ENCODE data around the gene RTN4R.
A peak's percentile ranks its signal among the peaks of the same experiment; 100 is the strongest.

RTN4R gene

DNA sequence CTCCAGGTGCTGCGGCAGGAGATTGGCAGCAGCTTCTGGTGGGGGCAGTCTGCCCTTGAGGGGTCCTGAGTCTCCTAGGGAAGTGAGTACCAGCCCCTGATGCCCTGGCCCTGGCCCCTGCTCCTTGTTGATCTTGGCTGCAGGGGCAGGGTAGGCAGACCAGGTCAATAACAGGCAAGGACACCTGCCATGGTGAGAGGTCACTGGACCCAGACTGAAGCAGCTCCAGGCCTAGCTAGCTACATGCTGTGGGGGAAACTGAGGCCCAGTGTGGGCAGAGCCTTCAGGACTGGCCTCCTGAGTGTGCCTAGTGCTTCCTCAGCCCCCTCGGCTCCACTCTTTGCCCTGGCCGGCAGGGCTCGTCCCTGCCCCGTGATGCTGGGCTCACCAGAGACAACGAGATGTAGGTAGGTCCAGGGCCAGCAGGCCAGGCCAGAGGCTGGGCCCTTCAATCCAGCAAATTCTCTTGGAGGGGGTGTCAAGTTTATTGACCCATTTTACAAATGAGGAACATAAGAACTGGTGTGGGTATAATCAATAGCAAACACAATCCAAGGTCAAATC is 20.4 kb downstream of the RTN4R start:
- TF ChIP-seq, protein P1, sequence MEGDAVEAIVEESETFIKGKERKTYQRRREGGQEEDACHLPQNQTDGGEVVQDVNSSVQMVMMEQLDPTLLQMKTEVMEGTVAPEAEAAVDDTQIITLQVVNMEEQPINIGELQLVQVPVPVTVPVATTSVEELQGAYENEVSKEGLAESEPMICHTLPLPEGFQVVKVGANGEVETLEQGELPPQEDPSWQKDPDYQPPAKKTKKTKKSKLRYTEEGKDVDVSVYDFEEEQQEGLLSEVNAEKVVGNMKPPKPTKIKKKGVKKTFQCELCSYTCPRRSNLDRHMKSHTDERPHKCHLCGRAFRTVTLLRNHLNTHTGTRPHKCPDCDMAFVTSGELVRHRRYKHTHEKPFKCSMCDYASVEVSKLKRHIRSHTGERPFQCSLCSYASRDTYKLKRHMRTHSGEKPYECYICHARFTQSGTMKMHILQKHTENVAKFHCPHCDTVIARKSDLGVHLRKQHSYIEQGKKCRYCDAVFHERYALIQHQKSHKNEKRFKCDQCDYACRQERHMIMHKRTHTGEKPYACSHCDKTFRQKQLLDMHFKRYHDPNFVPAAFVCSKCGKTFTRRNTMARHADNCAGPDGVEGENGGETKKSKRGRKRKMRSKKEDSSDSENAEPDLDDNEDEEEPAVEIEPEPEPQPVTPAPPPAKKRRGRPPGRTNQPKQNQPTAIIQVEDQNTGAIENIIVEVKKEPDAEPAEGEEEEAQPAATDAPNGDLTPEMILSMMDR (IDR thresholded peaks at IDR 0.05; ENCODE audit: borderline replicate concordance, control extremely low read depth, extremely low read depth, insufficient read depth, missing control alignments): no peak
- DNase-seq (ENCODE audit: low spot score): peak; percentile 53
- in situ Hi-C loops (cut with MboI; ENCODE audit: low sequenced_read_pairs, unreplicated experiment): no loop called here

DNA sequence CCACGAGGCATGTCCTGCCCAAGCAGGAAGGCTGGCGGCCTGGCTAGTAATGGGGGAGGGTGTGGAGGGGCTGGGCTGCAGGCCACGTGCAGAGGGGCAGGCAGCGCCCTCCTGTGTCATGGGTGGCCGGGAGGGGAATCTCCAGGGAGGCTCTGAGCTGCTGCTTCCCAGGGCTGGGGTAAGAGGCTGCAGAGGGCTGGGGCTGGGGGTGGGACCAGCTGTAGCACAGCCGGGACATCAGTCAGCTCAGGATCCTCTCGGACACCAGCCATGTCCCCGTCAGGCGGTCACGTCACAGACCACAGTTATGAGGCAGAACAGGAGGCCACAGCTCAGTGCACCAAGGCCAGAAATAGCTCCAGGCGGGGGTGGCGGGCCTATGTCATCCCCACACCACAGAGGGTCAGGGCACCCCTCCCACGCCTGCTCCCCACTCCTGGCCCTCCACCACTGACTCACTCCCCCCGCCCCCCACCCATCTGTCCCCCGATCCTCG is 21.1 kb downstream of the RTN4R start:
- in situ Hi-C loops (cut with MboI; ENCODE audit: low sequenced_read_pairs, unreplicated experiment): no loop called here
- peak; percentile 93 for DNase-seq (ENCODE audit: low spot score)
- TF ChIP-seq, protein P1 (IDR thresholded peaks at IDR 0.05; ENCODE audit: borderline replicate concordance, control extremely low read depth, extremely low read depth, insufficient read depth, missing control alignments): no peak

DNA sequence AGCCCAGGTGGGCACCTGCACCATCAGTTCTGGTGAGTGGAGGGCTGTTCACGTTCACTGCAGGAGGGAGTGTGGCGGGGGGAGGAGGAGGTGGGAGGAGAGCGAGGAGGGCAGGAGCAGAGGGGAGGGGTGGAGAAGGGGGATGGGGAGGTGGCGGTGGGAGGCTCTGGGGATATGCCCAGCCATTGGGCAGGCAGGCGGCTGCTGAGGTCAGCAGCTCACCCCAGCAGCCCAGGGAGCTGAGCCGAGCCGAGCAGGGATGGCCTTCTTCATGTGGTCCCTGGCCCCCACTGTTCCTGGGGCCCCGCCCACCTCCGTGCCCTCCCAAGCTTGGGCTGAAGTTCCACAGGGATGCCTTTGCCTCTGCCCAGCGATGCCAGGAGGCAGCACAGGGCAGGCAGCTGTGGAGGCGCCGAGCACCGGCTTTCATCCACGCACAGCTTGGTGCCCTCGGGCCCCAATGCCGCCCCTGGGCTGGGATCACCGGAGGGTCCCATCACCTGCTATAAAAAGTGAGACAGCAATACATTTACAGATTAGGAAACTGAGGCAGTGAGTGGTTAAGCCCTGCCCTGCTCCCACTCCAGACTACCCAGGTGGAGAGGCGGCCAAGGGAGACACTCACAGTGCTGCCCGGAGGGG is 21.6 kb downstream of the RTN4R start:
- in situ Hi-C loops (cut with MboI; ENCODE audit: low sequenced_read_pairs, unreplicated experiment): no loop called here
- TF ChIP-seq, protein P1 (IDR thresholded peaks at IDR 0.05; ENCODE audit: borderline replicate concordance, control extremely low read depth, extremely low read depth, insufficient read depth, missing control alignments): no peak
- DNase-seq (ENCODE audit: low spot score): no peak

DNA sequence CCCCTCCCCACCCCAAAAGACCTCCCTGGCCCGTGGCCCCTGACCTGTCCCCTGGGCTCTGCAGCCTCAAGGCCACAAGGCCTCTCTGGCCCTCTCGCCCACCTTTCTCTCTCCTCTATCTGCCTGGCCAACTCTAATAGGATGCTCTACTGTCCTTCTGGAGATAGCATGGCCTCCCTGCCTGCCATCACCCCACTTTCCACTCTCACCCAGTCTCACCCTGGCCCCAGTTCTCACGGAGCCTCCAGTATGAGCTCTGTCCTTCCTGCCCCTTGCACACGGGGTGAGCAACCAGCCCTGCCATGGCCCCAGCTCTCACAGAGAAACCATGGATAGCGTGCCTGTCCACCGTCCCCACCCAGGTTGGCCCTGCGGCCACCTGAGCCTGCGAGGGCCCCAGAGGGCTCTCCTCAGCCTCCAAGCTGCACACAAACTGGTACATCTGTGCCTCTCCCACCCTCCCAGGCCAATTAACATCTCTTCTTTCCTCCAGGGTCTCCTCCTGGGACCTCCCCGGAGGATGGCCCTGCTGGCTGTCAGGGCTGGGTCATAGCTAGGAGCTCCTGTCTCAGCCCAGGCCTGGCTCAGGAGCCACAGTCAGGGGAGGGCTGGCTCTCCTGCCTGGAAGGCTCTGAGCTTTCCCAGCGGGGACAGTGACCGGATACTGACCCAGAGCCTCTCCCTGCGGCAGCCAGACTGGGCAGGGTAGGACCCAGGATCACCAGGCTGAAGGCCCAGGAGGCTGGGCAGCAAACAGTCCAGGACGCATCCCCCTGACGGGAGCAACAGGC is 22.3 kb downstream of the RTN4R start:
- DNase-seq (ENCODE audit: low spot score): no peak
- in situ Hi-C loops (cut with MboI; ENCODE audit: low sequenced_read_pairs, unreplicated experiment): no loop called here
- TF ChIP-seq, protein P1 (IDR thresholded peaks at IDR 0.05; ENCODE audit: borderline replicate concordance, control extremely low read depth, extremely low read depth, insufficient read depth, missing control alignments): no peak

DNA sequence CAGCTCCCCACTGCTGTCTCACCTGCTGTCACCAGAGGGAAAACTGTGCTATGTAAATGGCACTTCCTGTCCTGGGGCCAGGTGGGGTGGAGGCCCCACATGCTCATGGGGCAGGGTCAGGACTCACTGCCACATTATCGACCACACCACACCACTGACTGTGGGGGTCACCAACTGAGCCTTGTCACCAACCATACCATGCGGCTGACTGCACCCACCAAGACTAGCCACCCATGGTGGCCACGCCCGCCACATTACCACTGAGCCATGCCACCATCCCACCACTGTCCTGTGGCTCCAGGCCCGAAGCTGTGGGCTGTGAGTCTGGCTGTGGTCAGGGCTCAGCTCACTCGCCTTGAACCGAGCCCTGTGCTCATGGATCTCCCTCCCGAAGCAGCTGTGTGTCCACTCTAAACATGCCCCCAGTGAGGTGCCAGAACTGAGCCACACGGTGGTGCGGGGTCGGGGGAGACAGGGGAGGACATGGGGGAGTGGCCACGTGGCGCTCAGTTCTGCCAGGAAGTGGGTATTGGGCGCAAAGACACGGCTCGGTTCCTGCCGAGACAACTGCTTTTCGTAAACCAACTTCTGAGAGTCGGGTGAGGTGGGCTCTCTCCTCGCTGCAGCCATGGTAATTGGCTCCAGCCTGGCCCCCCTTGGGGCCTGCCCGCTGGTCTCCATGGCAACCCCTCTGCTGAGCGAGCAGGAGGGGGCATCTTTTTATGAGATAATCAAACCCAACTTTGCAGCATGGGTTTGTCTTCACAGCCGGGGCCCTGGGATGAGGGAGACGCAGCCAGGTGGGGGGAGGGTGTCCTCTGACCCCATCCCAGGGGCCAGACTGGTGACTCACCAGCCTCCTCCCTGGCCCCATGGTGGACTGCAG is 23.2 kb downstream of the RTN4R start:
- in situ Hi-C loops (cut with MboI; ENCODE audit: low sequenced_read_pairs, unreplicated experiment): no loop called here
- no peak for DNase-seq (ENCODE audit: low spot score)
- TF ChIP-seq, protein P1 (IDR thresholded peaks at IDR 0.05; ENCODE audit: borderline replicate concordance, control extremely low read depth, extremely low read depth, insufficient read depth, missing control alignments): no peak

DNA sequence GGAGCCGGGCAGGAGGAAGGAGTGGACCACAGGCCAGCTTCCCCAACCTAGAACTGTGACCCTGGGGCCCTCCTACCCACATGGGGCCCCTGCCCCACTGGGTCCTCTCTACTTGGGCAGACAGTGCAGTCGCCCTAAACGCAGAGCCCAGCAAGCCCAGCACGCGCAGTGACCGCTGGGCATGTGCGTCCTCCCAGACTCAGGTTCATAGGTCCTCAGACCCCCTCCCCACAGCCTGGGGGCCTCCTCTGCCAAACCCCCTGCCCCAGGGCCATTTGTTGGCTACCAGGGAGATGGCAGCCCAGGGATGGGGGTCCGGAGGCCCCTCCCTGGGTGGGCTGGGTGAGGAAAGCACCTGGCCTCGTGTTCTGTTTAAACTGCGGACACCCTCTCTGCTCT is 23.9 kb downstream of the RTN4R start:
- in situ Hi-C loops (cut with MboI; ENCODE audit: low sequenced_read_pairs, unreplicated experiment): no loop called here
- TF ChIP-seq, protein P1 (IDR thresholded peaks at IDR 0.05; ENCODE audit: borderline replicate concordance, control extremely low read depth, extremely low read depth, insufficient read depth, missing control alignments): no peak
- DNase-seq (ENCODE audit: low spot score): no peak

Data from GM13976 (cell line).